ENCODE results near the gene LVRN.

DNA sequence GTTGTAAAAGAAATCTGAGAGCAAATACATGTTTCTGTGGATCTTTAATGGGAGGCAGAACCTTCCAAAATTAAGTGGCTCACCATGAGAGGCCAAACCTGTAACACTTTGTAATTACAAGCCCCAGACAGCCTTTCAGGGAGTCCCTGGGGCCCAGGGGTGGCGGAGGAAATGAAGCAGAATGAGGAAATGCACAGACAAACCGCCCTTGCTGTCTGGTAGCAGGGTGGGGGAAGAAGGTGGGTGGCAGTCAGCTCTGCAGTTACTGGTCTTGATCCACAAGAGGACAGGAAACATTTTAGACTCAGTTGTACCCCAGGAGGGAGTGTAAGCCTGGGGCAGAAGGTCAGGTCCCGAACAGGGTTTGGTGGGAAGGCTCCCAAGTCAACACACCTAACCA, 76.5 kb downstream of the LVRN start:
- TF ChIP-seq, protein P1, sequence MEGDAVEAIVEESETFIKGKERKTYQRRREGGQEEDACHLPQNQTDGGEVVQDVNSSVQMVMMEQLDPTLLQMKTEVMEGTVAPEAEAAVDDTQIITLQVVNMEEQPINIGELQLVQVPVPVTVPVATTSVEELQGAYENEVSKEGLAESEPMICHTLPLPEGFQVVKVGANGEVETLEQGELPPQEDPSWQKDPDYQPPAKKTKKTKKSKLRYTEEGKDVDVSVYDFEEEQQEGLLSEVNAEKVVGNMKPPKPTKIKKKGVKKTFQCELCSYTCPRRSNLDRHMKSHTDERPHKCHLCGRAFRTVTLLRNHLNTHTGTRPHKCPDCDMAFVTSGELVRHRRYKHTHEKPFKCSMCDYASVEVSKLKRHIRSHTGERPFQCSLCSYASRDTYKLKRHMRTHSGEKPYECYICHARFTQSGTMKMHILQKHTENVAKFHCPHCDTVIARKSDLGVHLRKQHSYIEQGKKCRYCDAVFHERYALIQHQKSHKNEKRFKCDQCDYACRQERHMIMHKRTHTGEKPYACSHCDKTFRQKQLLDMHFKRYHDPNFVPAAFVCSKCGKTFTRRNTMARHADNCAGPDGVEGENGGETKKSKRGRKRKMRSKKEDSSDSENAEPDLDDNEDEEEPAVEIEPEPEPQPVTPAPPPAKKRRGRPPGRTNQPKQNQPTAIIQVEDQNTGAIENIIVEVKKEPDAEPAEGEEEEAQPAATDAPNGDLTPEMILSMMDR (IDR thresholded peaks at IDR 0.05; ENCODE audit: low read depth, low read length), result no peak
- TF ChIP-seq EZH2phosphoT487 (IDR thresholded peaks at IDR 0.05; ENCODE audit: low read depth), result no peak
